OCI-LY3 (cell line): Measurements from ENCODE around the gene PACRG.

Experiments used
- CTCF ChIP-seq: fragments of 200-600, 300-600 bp; sonication (generic); IDR thresholded peaks from 2 replicates; pipeline ENCODE4 v1.5.1; 2014; ENCODE audit warnings: antibody characterized with exemption, low read length, low read depth
- EZH2phosphoT487 ChIP-seq: fragments of 200-600 bp; shearing (Covaris generic); IDR thresholded peaks from 2 replicates; pipeline ENCODE4 v1.6.1; 2018; ENCODE audit warnings: antibody characterized with exemption, mixed run types, low read depth

DNA sequence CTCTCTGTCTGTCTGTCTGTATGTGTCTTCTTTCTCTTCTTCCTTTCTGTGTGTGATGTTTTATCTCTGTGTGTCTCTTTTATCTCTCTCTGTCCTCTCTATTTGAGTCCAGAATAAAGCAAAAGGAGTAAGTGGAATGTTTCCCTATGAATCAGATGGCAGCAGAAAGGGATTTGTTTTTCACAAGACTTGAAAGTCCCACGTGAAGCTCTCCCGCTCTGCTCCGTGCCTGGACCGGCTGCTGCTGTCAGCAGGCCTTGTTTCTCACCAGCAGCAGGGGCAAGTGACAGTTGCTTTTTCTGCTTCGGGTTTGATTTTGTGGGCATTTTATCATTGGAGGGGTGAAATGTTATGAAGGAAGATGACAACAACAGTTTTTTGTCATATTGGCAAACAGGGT, 212.7 kb downstream of the PACRG start:
- TF ChIP-seq CTCF (no peak), EZH2phosphoT487 (no peak)
